Liver (tissue), 3 donors: Measurements from ENCODE around the gene ARMC5.

Experiments
- EGR1 ChIP-seq, 2 donors: IDR thresholded peaks; 2 replicates each; pipeline ENCODE4 v1.6.1; 2016 to 2018; ENCODE audit warnings: antibody characterized with exemption in 2 of 2, low read depth in 2 of 2
- FOXA1 ChIP-seq: IDR thresholded peaks from 2 replicates; pipeline ENCODE4 v1.6.1; 2016; ENCODE audit warnings: antibody characterized with exemption
- GABPA ChIP-seq, 2 donors: IDR thresholded peaks in 1 of 2; conservative IDR thresholded peaks in 1 of 2; 2 replicates each; pipeline ENCODE4 v1.6.1; 2016; ENCODE audit warnings: antibody characterized with exemption in 2 of 2, mild to moderate bottlenecking in 1 of 2, moderate library complexity in 1 of 2
- HNF4A ChIP-seq, 2 donors: conservative IDR thresholded peaks; 2 replicates each; pipeline ENCODE4 v1.6.1; 2016; ENCODE audit warnings: antibody characterized with exemption in 2 of 2, mild to moderate bottlenecking in 2 of 2
- MAX ChIP-seq: IDR thresholded peaks from 2 replicates; pipeline ENCODE4 v1.6.1; 2016; ENCODE audit warnings: antibody characterized with exemption
- REST ChIP-seq: IDR thresholded peaks from 2 replicates; pipeline ENCODE4 v1.6.1; 2016; ENCODE audit warnings: antibody characterized with exemption, mild to moderate bottlenecking
- SP1 ChIP-seq: IDR thresholded peaks from 2 replicates; pipeline ENCODE4 v1.6.1; 2018; ENCODE audit warnings: antibody characterized with exemption, mild to moderate bottlenecking
- TAF1 ChIP-seq: conservative IDR thresholded peaks from 2 replicates; pipeline ENCODE4 v1.6.1; 2016; ENCODE audit warnings: antibody characterized with exemption, mild to moderate bottlenecking
- YY1 ChIP-seq: IDR thresholded peaks from 2 replicates; pipeline ENCODE4 v1.6.1; 2016; ENCODE audit warnings: antibody characterized with exemption, mild to moderate bottlenecking
- ZBTB33 ChIP-seq: IDR thresholded peaks from 2 replicates; pipeline ENCODE4 v1.6.1; 2016; ENCODE audit warnings: antibody characterized with exemption
- TF ChIP-seq, protein P1 (sequence below): fragments of 150-350 bp; IDR thresholded peaks from 2 replicates; pipeline ENCODE4 v1.5.1; 2017; ENCODE audit warnings: improper control_type of control experiment, low read depth, low read length; ENCODE audit not compliant: missing input control
- TF ChIP-seq, protein P2 (sequence below): IDR thresholded peaks from 2 replicates; pipeline ENCODE4 v1.6.1; 2016; ENCODE audit warnings: antibody characterized with exemption
- donor health status: healthy.
- donor health status: healthy.

DNA sequence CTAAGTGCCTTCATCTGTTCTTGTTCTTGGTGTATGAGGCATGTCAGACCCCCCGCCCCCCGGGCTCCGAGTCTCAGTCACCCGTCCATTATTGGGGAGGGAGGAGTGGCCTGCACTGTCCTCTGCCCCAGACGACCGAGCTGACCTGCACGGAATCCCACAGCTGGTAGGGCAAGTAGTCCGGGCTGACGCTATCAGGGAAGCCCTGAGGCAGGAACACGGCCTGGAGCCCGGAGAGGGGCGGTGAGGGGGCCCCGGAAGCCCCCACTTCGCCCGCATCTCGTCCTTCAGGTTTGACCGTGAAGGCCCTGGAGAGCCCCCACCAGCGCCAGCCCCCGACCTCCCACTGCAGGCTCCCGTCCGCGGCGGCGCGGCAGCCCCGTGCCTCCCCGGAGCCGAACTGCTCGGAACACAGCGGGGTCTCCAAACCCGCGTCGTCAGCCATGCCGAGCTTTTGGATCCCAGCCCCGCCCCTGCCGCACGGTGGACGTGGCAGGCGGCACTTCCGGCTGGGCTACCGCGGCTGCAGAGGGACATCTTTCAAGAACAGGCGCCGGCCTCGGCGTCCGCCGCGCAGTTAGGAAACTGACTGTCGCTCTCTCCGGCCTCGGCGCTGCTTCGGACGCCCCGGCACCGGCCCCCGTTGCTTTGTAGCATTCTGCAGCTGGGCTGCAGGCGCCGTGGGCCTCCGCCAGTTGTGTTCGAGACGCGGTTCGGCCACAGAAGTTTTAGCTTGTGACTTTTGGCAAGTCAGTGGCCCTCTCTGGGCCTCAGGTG, 48.8 kb downstream of the ARMC5 start, which contains the start of gene RUSF1:
- TF ChIP-seq, protein P1, sequence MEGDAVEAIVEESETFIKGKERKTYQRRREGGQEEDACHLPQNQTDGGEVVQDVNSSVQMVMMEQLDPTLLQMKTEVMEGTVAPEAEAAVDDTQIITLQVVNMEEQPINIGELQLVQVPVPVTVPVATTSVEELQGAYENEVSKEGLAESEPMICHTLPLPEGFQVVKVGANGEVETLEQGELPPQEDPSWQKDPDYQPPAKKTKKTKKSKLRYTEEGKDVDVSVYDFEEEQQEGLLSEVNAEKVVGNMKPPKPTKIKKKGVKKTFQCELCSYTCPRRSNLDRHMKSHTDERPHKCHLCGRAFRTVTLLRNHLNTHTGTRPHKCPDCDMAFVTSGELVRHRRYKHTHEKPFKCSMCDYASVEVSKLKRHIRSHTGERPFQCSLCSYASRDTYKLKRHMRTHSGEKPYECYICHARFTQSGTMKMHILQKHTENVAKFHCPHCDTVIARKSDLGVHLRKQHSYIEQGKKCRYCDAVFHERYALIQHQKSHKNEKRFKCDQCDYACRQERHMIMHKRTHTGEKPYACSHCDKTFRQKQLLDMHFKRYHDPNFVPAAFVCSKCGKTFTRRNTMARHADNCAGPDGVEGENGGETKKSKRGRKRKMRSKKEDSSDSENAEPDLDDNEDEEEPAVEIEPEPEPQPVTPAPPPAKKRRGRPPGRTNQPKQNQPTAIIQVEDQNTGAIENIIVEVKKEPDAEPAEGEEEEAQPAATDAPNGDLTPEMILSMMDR = no peak
- TF ChIP-seq FOXA1 (peak; percentile 17), MAX (no peak), TAF1 (peak; percentile 55), YY1 (peak; percentile 94), SP1 (peak; percentile 36), REST (peak; percentile 84), HNF4A (conservative IDR thresholded peaks at IDR 0.05) (peak in 1 of 2 donors; percentile 27), GABPA (IDR thresholded peaks at IDR 0.05 in 1 of 2, conservative IDR thresholded peaks at IDR 0.05 in 1 of 2) (peak; percentile 29 to 92), EGR1 (IDR thresholded peaks at IDR 0.05; ENCODE audit: low read depth in 2 of 2) (peak in 1 of 2 donors; percentile 52), ZBTB33 (peak; percentile 92)
- TF ChIP-seq, protein P2, sequence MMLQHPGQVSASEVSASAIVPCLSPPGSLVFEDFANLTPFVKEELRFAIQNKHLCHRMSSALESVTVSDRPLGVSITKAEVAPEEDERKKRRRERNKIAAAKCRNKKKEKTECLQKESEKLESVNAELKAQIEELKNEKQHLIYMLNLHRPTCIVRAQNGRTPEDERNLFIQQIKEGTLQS = no peak
